ENCODE measurements around the gene LIN9.

LIN9 gene

DNA sequence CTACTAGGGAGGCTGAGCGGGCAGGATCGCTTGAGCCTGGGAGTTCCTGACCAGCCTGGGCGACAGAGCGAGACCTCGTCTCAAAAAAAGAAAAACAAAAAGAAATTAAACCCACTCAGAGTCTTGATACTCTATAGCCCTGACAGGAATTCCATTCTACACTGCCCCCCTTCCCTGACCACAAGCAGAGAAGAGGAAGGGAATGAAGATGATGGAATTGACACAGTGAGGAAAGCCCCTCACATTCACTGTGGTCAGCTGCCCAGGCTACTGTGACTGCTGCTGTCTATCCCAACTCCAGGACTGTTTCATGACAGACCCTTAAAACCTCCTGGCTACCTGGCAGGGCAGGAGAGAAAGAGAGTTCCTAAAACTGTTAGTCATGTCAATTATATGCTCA, 12.1 kb downstream of the LIN9 start:
- TF ChIP-seq, protein P1, sequence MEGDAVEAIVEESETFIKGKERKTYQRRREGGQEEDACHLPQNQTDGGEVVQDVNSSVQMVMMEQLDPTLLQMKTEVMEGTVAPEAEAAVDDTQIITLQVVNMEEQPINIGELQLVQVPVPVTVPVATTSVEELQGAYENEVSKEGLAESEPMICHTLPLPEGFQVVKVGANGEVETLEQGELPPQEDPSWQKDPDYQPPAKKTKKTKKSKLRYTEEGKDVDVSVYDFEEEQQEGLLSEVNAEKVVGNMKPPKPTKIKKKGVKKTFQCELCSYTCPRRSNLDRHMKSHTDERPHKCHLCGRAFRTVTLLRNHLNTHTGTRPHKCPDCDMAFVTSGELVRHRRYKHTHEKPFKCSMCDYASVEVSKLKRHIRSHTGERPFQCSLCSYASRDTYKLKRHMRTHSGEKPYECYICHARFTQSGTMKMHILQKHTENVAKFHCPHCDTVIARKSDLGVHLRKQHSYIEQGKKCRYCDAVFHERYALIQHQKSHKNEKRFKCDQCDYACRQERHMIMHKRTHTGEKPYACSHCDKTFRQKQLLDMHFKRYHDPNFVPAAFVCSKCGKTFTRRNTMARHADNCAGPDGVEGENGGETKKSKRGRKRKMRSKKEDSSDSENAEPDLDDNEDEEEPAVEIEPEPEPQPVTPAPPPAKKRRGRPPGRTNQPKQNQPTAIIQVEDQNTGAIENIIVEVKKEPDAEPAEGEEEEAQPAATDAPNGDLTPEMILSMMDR (conservative IDR thresholded peaks at IDR 0.05; ENCODE audit: control insufficient read depth, insufficient read depth, low read depth, low read length) = no peak
- DNase-seq (ENCODE audit: low read depth) = no peak
- H3K4me3 ChIP-seq (ENCODE audit: control insufficient read depth, low read depth, low read length) = no peak overlapping the region

DNA sequence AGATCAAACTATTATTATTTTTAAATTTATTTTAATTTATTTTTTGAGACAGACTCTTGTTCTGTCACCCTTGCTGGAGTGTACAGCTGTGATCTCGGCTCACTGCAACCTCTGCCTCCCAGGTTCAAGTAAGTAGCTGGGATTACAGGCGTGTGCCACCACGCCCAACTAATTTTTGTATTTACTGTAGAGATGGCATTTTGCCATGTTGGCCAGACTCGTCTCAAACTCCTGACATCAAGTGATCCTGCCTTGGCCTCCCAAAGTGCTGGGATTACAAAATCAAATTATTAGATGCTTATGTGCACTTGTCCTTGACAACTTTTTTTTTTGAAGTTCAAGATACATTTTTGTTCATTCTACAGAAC, 15.4 kb downstream of the LIN9 start:
- DNase-seq (ENCODE audit: low read depth) = no peak
- TF ChIP-seq, protein P1 (conservative IDR thresholded peaks at IDR 0.05; ENCODE audit: control insufficient read depth, insufficient read depth, low read depth, low read length) = no peak
- no peak overlapping the region for H3K4me3 ChIP-seq (ENCODE audit: control insufficient read depth, low read depth, low read length)

DNA sequence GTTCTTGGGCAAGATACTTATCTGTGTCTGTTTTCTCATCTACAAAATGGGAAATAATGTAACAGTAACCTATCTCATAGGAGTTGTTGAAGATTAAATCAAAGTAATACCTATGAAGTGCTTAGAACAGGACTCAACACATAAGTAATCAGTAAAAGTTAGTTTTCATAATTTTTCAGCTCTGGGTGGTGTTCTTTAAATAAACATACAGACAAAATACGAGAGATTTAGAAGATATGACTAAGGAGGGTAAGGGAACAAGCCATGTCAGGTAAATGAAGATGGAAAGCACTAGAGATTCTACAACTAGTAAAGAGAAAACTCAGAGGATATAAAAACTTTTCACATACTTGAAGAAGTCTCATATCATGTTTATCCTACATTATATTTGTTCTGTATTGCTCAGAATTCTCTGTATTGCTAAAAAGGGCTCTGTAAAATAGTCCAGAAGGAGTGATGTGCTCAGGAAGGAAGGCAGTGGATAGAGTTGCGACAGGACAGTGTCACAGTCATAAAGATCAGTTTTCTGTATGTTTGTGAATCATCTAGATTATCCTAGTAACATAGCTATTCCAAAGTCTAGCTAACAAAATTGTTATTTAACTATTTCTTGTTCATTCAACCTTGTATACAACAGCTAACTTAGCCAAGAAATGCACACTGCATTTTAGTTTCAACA, 16.0 kb downstream of the LIN9 start:
- no peak overlapping the region for H3K4me3 ChIP-seq (ENCODE audit: control insufficient read depth, low read depth, low read length)
- no peak for DNase-seq (ENCODE audit: low read depth)

DNA sequence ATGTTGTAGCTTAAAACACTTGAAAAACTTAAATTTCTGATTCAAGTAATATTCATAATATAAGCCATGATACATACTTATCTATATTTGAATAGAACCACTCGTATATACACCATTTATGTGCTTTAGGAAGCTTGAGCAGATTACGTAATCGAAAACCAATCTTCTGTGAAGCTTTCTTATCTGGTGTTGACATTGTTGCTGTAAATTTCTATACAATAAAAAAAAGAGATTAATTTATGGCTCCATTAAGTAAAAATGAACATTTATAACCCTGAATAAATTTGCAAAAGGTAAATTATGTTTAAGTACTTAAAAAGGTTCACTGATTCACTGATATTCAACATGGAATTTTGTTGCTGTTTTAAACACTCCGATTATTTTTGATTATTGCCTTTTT, 21.4 kb downstream of the LIN9 start:
- TF ChIP-seq, protein P1 (conservative IDR thresholded peaks at IDR 0.05; ENCODE audit: control insufficient read depth, insufficient read depth, low read depth, low read length) = no peak
- no peak for DNase-seq (ENCODE audit: low read depth)
- H3K4me3 ChIP-seq (ENCODE audit: control insufficient read depth, low read depth, low read length) = no peak overlapping the region

More for the DNA sequence above, 16.0 kb downstream of the LIN9 start:
- TF ChIP-seq, protein P1 (conservative IDR thresholded peaks at IDR 0.05; ENCODE audit: control insufficient read depth, insufficient read depth, low read depth, low read length) = no peak

DNA sequence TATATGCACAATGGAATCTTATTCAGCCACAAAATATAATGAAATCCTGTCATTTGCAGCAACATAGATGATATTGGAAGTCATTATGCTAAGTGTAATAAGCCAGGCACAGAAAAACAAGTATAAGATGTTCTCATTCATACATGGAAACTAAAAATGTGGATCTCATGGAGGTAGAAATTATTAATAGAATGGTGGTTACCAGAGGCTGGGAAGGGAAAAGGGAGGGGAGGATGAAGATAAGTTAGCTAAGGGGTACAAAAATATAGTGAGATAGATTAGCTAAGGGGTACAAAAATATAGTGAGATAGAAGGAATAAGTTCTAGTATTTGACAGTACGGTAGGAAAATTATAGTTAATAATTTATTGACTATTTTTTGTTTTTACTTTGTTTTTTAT, 27.9 kb downstream of the LIN9 start:
- TF ChIP-seq, protein P1 (conservative IDR thresholded peaks at IDR 0.05; ENCODE audit: control insufficient read depth, insufficient read depth, low read depth, low read length) = no peak
- no peak for DNase-seq (ENCODE audit: low read depth)

DNA sequence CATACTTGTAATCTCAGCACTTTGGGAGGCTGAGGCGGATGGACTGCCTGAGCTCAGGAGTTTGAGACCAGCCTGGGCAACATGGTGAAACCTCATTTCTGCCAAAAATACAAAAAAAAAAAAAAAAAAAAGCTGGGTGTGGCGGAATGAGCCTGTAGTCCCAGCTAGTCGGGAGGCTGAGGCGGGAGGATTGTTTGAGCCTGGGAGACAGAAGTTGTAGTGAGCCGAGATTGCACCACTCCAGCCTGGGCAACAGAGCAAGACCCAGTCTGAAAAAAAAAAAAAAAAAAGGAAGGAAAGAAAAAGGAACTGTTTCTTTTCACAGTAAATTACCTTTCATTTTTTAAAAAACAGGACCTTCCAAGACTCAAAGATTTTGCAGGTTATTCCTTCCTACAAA, 29.5 kb downstream of the LIN9 start:
- no peak for DNase-seq (ENCODE audit: low read depth)
- TF ChIP-seq, protein P1 (conservative IDR thresholded peaks at IDR 0.05; ENCODE audit: control insufficient read depth, insufficient read depth, low read depth, low read length) = no peak
- H3K4me3 ChIP-seq (ENCODE audit: control insufficient read depth, low read depth, low read length) = no peak overlapping the region

More for the DNA sequence above, 27.9 kb downstream of the LIN9 start:
- no peak overlapping the region for H3K4me3 ChIP-seq (ENCODE audit: control insufficient read depth, low read depth, low read length)

DNA sequence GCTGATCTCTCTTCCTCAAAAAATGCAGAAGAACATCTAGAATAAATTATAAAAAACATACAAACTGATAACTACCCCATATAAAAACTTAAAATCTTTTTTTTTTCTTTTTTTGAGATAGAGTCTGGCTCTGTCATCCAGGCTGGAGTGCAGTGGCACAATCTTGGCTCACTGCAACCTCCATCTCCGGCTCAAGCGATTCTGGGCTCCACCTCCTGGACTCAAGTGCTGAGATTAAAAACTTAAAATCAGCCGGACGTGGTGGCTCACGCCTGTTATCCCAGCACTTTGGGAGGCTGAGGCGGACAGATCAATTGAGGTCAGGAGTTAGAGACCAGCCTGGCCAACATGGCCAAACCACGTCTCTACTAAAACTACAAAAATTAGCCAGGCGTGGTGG, 31.1 kb downstream of the LIN9 start:
- no peak overlapping the region for H3K4me3 ChIP-seq (ENCODE audit: control insufficient read depth, low read depth, low read length)
- TF ChIP-seq, protein P1 (conservative IDR thresholded peaks at IDR 0.05; ENCODE audit: control insufficient read depth, insufficient read depth, low read depth, low read length) = no peak
- DNase-seq (ENCODE audit: low read depth) = no peak

Data from fibroblast of mammary gland (primary cell).